Breast epithelium (tissue), 3 donors: ENCODE data around the gene HPSE.

Source experiments
- CTCF ChIP-seq, 3 donors: fragments of 450-650 bp; IDR thresholded peaks; one replicate each; pipeline ENCODE4 v1.5.1; 2016 to 2017; ENCODE audit warnings: antibody characterized with exemption in 3 of 3, mild to moderate bottlenecking in 3 of 3, moderate library complexity in 3 of 3
- POLR2AphosphoS5 ChIP-seq, 3 donors: sonication (generic); formaldehyde crosslinking; IDR thresholded peaks; one replicate each; pipeline ENCODE4 v1.6.1; 2017; ENCODE audit warnings: antibody characterized with exemption in 3 of 3

- TF ChIP-seq CTCF (IDR thresholded peaks at IDR 0.05) (no peak), POLR2AphosphoS5 (IDR thresholded peaks at IDR 0.05) (no peak)
These were observed 73.3 kb downstream of the HPSE start for GRCh38 chr4:83261307-83261706.
